WTC11 (cell line): Measurements from ENCODE around the gene COX10. TPM values are rescaled to one million over a fixed set of nuclear protein-coding genes. Genes with fewer than 3 reads are reported as not detected.
A peak's percentile ranks its signal among the peaks of the same experiment; 100 is the strongest.

Experiments
- ATAC-seq: fragments of 200-7000 bp; cut with Tn5 transposase; 2 replicates; pipeline ENCODE4 v1.10.0; 2021; ENCODE audit warnings: mild to moderate bottlenecking, moderate library complexity
- CTCF ChIA-PET: fragments of 300-600 bp; sonication (Branson Sonifier 250); formaldehyde crosslinking; loops from one replicate; lab custom pipeline; 2021; ENCODE audit warnings: antibody characterized with exemption; lab: Charles Lee
- POLR2A ChIA-PET: fragments of 350-600 bp; sonication (Branson Sonifier 250); formaldehyde crosslinking; loops from one replicate; lab custom pipeline; 2021; ENCODE audit warnings: antibody characterized with exemption; lab: Charles Lee
- DNase-seq: peaks from one replicate; pipeline ENCODE4 v3.0.0; 2021; ENCODE audit warnings: low spot score
- H3K27ac Mint-ChIP-seq: 2 replicates; pipeline ENCODE4 v1.8.0; 2021; ENCODE audit warnings: mixed read lengths
- H3K27me3 Mint-ChIP-seq: 2 replicates; pipeline ENCODE4 v1.8.0; 2021; ENCODE audit warnings: low read depth, mild to moderate bottlenecking, moderate library complexity, mixed read lengths
- H3K36me3 Mint-ChIP-seq: 2 replicates; pipeline ENCODE4 v1.8.0; 2021; ENCODE audit warnings: mixed read lengths
- H3K4me1 Mint-ChIP-seq: 2 replicates; pipeline ENCODE4 v1.8.0; 2022; ENCODE audit warnings: mixed read lengths
- H3K4me3 Mint-ChIP-seq: 2 replicates; pipeline ENCODE4 v1.8.0; 2021; ENCODE audit warnings: mild to moderate bottlenecking, moderate library complexity, mixed read lengths
- H3K9me3 Mint-ChIP-seq: 2 replicates; pipeline ENCODE4 v1.8.0; 2021; ENCODE audit warnings: mixed read lengths
- CREM ChIP-seq: sonication (generic); formaldehyde crosslinking; IDR thresholded peaks from 2 replicates; pipeline ENCODE4 v1.8.1; 2022; ENCODE audit warnings: mild to moderate bottlenecking, missing genetic modification reagents, moderate library complexity
- E2F4 ChIP-seq: sonication (generic); formaldehyde crosslinking; IDR thresholded peaks from 2 replicates; pipeline ENCODE4 v1.8.1; 2022; ENCODE audit warnings: low read depth, mild to moderate bottlenecking, moderate library complexity, missing genetic modification reagents, borderline replicate concordance
- ESRRA ChIP-seq: sonication (generic); formaldehyde crosslinking; IDR thresholded peaks from 2 replicates; pipeline ENCODE4 v1.8.1; 2022; ENCODE audit warnings: mild to moderate bottlenecking, missing genetic modification reagents, borderline replicate concordance
- FOXP4 ChIP-seq: sonication (generic); formaldehyde crosslinking; IDR thresholded peaks from 2 replicates; pipeline ENCODE4 v1.8.0; 2022; ENCODE audit warnings: mild to moderate bottlenecking, missing genetic modification reagents
- GRHL2 ChIP-seq: fragments of 250-450 bp; sonication (Bioruptor Pico); IDR thresholded peaks from 2 replicates; pipeline ENCODE4 v1.8.0; 2022; ENCODE audit warnings: mild to moderate bottlenecking, moderate library complexity; ENCODE audit not compliant: insufficient replicate concordance, severe bottlenecking
- HMGXB4 ChIP-seq: sonication (generic); formaldehyde crosslinking; IDR thresholded peaks from 2 replicates; pipeline ENCODE4 v1.8.1; 2023; ENCODE audit warnings: mild to moderate bottlenecking, moderate library complexity, missing genetic modification reagents
- MLX ChIP-seq: sonication (generic); formaldehyde crosslinking; IDR thresholded peaks from 2 replicates; pipeline ENCODE4 v1.8.1; 2023; ENCODE audit warnings: mild to moderate bottlenecking, missing genetic modification reagents, moderate library complexity
- NFATC4 ChIP-seq: fragments of 250-450 bp; sonication (Bioruptor Pico); IDR thresholded peaks from 2 replicates; pipeline ENCODE4 v1.9.0; 2021; ENCODE audit warnings: mild to moderate bottlenecking
- PRDM15 ChIP-seq: sonication (generic); formaldehyde crosslinking; IDR thresholded peaks from 2 replicates; pipeline ENCODE4 v1.8.0; 2022; ENCODE audit warnings: missing genetic modification reagents
- PRRX2 ChIP-seq: fragments of 250-450 bp; sonication (Bioruptor Pico); IDR thresholded peaks from 2 replicates; pipeline ENCODE4 v1.8.0; 2021; ENCODE audit warnings: mild to moderate bottlenecking
- ZBTB21 ChIP-seq: sonication (generic); formaldehyde crosslinking; IDR thresholded peaks from 2 replicates; pipeline ENCODE4 v1.8.1; 2023; ENCODE audit warnings: mild to moderate bottlenecking, missing genetic modification reagents, borderline replicate concordance
- ZNF671 ChIP-seq: fragments of 250-450 bp; sonication (Bioruptor Pico); IDR thresholded peaks from 2 replicates; pipeline ENCODE4 v1.8.0; 2021; ENCODE audit warnings: mild to moderate bottlenecking
- total RNA-seq: library from RNA; stranded (reverse); gene quantifications from 3 replicates; pipeline ENCODE4 v1.2.3, GENCODE V29; 2021
- TF ChIP-seq, protein P1 (sequence below): sonication (generic); formaldehyde crosslinking; IDR thresholded peaks from 2 replicates; pipeline ENCODE4 v1.8.0; 2023; ENCODE audit warnings: missing genetic modification reagents, mild to moderate bottlenecking, borderline replicate concordance
- TF ChIP-seq, protein P2 (sequence below): fragments of 250-450 bp; sonication (Bioruptor Pico); IDR thresholded peaks from 2 replicates; pipeline ENCODE4 v1.9.0; 2021; ENCODE audit warnings: mild to moderate bottlenecking

COX10 gene
- total RNA-seq, 1 experiment from 2014 or later: 22.0 TPM

DNA sequence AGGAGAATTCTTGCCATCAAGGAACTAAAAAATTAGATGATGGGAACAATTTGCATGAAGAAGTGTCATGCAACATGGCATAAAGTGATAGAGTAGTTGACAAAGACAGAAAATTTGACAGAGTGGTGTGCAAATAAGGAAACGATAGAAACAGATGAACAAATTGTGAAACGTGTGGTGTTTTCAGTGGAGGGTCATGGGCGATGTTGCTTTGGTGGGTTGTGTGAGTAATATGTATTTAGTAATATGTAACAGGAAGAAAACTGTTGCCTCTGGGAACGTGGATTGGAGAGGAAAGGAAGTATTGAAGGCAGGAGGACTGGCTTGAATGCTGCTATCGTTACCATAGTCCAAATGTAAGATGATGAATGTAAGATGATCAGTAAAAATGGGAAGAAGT is 3.6 kb downstream of the COX10 start (continued):
- TF ChIP-seq, protein P1, sequence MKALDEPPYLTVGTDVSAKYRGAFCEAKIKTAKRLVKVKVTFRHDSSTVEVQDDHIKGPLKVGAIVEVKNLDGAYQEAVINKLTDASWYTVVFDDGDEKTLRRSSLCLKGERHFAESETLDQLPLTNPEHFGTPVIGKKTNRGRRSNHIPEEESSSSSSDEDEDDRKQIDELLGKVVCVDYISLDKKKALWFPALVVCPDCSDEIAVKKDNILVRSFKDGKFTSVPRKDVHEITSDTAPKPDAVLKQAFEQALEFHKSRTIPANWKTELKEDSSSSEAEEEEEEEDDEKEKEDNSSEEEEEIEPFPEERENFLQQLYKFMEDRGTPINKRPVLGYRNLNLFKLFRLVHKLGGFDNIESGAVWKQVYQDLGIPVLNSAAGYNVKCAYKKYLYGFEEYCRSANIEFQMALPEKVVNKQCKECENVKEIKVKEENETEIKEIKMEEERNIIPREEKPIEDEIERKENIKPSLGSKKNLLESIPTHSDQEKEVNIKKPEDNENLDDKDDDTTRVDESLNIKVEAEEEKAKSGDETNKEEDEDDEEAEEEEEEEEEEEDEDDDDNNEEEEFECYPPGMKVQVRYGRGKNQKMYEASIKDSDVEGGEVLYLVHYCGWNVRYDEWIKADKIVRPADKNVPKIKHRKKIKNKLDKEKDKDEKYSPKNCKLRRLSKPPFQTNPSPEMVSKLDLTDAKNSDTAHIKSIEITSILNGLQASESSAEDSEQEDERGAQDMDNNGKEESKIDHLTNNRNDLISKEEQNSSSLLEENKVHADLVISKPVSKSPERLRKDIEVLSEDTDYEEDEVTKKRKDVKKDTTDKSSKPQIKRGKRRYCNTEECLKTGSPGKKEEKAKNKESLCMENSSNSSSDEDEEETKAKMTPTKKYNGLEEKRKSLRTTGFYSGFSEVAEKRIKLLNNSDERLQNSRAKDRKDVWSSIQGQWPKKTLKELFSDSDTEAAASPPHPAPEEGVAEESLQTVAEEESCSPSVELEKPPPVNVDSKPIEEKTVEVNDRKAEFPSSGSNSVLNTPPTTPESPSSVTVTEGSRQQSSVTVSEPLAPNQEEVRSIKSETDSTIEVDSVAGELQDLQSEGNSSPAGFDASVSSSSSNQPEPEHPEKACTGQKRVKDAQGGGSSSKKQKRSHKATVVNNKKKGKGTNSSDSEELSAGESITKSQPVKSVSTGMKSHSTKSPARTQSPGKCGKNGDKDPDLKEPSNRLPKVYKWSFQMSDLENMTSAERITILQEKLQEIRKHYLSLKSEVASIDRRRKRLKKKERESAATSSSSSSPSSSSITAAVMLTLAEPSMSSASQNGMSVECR (CRISPR knock-in tag): no peak
- TF ChIP-seq MLX (no peak), PRDM15 (no peak), ZNF671 (CRISPR knock-in tag) (no peak), NFATC4 (CRISPR knock-in tag) (no peak), ESRRA (CRISPR knock-in tag) (no peak), HMGXB4 (CRISPR knock-in tag) (no peak), ZBTB21 (no peak), CREM (CRISPR knock-in tag) (no peak)
- TF ChIP-seq, all 79 proteins: peak for 0

- H3K9me3 Mint-ChIP-seq: no peaks in the 10 kb centered on the region
- CTCF ChIA-PET: no interaction called here
- POLR2A ChIA-PET: no interaction called here
- ATAC-seq (no peak), DNase-seq (no peak)
- no peak for TF ChIP-seq GRHL2 (CRISPR knock-in tag)
- no peak for TF ChIP-seq PRRX2 (CRISPR knock-in tag)
- TF ChIP-seq FOXP4 (CRISPR knock-in tag): no peak
- no peak for TF ChIP-seq E2F4 (CRISPR knock-in tag)
- TF ChIP-seq, protein P2, sequence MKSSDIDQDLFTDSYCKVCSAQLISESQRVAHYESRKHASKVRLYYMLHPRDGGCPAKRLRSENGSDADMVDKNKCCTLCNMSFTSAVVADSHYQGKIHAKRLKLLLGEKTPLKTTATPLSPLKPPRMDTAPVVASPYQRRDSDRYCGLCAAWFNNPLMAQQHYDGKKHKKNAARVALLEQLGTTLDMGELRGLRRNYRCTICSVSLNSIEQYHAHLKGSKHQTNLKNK (CRISPR knock-in tag): no peak
- peak overlapping the region; percentile 21; the same call in 1 of the 2 replicates for H3K27ac Mint-ChIP-seq
- H3K27me3 Mint-ChIP-seq: no peaks in the 10 kb centered on the region
- no peak overlapping the region for H3K4me3 Mint-ChIP-seq
- no peaks in the 10 kb centered on the region for H3K4me1 Mint-ChIP-seq
- peaks cover 41% of the 10 kb centered on the region for H3K36me3 Mint-ChIP-seq
Observed at GRCh38 chr17:14078027-14078426, 8.7 kb downstream of the COX10 start.
